LoVo (cell line): ENCODE results near the gene CIC.
"Not testable (repeated sequence)": the region's sequence is repeated elsewhere in the genome, so short reads cannot be mapped to it uniquely, and the experiment has no call there.

ENCODE experiments used
- DNase-seq: peaks from one replicate; pipeline ENCODE4 v3.0.0-alpha.2; 2016; ENCODE audit warnings: low spot score

Gene CIC

GRCh38 chr19:42255766-42256745 is 13.0 kb upstream of the CIC start:
- peak; percentile 7 for DNase-seq

- not testable (repeated sequence) for DNase-seq
Measured at GRCh38 chr19:42257842-42258241, 11.2 kb upstream of the CIC start.

- no peak for DNase-seq
Measured at GRCh38 chr19:42261763-42262162, 7.3 kb upstream of the CIC start.

GRCh38 chr19:42266105-42266504 is 2.9 kb upstream of the CIC start:
- not testable (repeated sequence) for DNase-seq

GRCh38 chr19:42266928-42267603 is 2.0 kb upstream of the CIC start:
- DNase-seq = not testable (repeated sequence)

- DNase-seq = no peak
Measured at GRCh38 chr19:42267644-42268141, 1.4 kb upstream of the CIC start.

GRCh38 chr19:42268142-42268703 is 829 bp upstream of the CIC start:
- DNase-seq = peak; percentile 100

- no peak for DNase-seq
Measured at GRCh38 chr19:42269478-42270345, 660 bp downstream of the CIC start.

GRCh38 chr19:42270346-42271044 is 1.4 kb downstream of the CIC start:
- no peak for DNase-seq

- no peak for DNase-seq
Measured at GRCh38 chr19:42271045-42271419, 2.0 kb downstream of the CIC start.

GRCh38 chr19:42271861-42272534 is 2.9 kb downstream of the CIC start:
- no peak for DNase-seq

- DNase-seq = no peak
Measured at GRCh38 chr19:42272535-42272897, 3.5 kb downstream of the CIC start.

- DNase-seq = no peak
Measured at GRCh38 chr19:42272989-42273406, 3.9 kb downstream of the CIC start.

- DNase-seq = no peak
Measured at GRCh38 chr19:42273407-42274064, 4.5 kb downstream of the CIC start.

GRCh38 chr19:42274065-42274682 is 5.1 kb downstream of the CIC start:
- no peak for DNase-seq

GRCh38 chr19:42275103-42275502 is 6.1 kb downstream of the CIC start:
- no peak for DNase-seq

- DNase-seq = no peak
Measured at GRCh38 chr19:42275517-42275916, 6.5 kb downstream of the CIC start.

GRCh38 chr19:42276284-42276683 is 7.2 kb downstream of the CIC start:
- DNase-seq = no peak

GRCh38 chr19:42276821-42277220 is 7.8 kb downstream of the CIC start:
- DNase-seq = no peak
